Skin of body (tissue), 2 donors: ENCODE results near the gene TXLNG. TPM values are rescaled to one million over a fixed set of nuclear protein-coding genes. Genes with fewer than 3 reads are reported as not detected.

ENCODE experiments used
- DNase-seq: peaks from one replicate; lab custom pipeline; 2025; lab: John Stamatoyannopoulos, UW
- total RNA-seq: library from RNA; depleted of rRNA; stranded (reverse); fragments of >200 nt; gene quantifications from one replicate; pipeline ENCODE4 v1.2.3, GENCODE V29; 2014

Gene TXLNG
- total RNA-seq, 1 donor from 2014 or later = 13.8 TPM

DNA sequence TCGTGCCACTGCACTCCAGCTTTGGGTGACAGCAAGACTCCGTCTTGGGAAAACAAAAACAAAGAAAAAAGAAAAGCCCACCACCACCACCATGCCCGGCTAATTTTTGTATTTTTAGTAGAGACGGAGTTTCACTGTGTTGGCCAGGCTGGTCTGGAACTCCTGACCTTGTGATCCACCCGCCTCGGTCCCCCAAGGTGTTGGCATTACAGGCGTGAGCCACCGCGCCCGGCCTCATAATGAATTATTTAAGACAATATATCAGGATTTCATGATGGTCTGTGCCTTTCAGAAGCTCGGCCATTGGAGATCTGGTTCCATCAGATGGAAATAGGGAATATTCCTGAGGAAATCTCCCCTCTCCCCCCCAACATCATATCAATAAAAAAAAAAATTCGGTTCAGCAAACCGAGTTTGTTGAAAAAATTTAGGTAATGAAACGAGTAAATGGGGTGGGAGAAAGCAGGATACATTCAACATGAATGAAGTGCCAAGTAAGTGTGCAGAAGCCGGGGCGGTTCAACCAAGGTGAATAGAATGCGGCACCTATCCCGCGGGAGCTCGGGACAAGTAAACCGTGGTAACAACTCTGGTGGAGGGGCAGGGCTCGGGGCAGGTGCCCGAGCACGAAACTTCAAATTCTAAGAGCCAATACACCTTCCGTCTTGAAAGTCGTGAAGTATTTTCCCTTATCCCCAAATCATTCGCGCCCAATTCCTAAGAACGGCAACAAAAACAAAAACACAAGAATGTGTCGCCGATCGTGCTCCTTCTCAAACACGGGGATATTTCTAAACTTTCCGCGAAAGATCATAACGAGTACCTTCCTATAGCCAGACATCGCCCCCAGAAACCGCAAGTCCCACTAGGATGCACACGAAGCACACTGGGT is 773 bp upstream of the TXLNG start:
- DNase-seq = no peak

DNA sequence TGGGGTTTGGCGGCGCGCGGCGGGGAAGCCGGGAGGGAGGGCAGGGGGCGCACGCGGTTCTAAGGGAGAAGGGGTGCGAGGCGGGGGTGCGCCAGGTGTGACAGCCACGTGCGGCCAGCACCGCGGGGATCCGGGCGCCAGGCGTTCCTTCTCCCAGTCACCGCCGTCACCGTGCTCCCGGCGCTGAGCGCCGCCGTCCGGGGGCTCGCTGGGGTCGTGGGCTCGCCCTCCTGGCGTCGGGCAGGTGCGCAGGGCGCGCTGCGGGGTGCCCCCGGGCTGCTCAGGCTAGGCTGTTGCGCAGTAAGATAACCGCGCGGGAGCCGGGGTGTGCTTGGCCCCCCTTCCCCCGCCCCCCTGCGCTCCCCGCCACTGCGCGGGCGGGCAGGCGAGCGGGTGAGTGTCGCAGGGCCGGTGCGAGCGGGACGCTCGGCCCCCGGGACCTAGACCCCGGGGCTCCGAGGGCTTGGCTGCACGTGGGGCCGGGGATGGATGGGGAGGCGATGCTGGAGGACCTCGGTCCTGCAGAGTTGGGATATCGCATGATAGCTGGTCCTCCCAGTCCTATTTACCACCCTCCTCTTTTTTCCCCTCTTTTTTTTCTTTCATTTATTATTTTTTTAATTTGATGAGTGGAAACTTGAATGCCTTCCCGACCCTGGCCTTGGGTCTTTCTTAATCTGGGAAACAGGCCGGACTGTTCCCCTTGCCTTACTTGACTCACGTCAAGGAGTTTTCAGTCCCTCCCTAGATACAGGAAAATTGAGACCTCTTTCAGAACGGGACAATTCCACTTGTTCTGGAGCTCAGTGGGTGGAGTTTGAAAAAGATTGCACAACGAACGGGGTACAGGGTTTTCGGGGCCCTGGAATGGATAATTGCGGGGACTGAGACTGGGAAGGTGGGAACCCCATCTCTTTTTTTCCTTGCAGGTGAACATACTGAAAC is 797 bp downstream of the TXLNG start:
- no peak for DNase-seq

DNA sequence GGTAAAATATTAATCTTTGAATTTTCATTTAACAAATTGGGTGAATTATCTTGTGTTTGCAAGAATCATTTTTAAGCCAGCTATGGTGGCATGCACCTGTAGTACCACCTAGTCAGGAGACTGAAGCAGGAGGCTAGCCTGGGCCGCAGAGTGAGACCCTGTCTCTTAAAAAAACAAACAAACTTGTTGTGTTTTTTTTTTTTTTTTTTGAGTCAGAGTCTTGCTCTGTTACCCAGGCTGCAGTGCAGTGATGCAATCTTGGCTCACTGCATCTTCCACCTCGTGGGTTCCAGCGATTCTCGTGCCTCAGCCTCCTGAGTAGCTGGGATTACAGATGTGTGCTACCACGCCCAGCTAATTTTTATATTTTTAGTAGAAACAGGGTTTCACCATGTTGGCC is 2.2 kb downstream of the TXLNG start:
- DNase-seq = no peak

DNA sequence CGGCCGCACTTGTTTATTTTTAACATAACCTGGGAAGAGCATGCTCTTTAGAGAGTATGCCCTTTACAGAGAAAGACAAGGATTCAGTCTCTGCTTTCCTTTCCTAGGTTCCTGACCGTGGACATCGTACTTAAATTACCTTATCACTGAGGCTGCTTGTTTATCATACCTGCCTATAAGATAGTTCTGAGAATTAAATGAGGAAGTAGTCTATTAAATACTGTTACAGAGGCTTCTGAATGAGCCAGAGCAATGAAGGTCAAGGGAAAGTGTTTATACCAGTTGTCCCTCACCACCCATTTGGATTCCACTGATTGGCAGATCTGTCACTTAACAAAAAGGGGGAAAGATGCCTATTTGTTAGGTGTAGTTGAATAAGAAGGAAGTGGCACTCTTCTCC is 10.0 kb downstream of the TXLNG start:
- DNase-seq = no peak

DNA sequence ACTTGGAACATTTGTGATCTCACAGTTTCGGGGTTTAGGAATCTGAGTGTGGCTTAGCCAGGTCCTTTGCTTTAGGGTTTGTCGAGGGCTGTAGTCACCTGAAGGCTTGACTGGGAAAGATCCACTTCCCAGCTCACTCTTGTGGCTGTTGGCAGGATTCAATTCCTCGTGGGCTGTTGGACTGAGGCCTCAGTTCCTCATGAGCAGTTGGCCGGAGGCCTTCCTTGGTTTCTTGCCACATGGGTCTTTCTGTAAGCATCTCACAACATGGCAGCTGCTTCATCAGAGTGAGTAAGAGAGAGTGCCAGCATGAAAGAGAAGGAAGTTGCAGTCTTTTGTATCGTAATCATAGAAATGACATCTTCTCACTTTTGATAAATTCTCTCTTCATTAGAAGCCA is 11.1 kb downstream of the TXLNG start:
- DNase-seq = no peak

DNA sequence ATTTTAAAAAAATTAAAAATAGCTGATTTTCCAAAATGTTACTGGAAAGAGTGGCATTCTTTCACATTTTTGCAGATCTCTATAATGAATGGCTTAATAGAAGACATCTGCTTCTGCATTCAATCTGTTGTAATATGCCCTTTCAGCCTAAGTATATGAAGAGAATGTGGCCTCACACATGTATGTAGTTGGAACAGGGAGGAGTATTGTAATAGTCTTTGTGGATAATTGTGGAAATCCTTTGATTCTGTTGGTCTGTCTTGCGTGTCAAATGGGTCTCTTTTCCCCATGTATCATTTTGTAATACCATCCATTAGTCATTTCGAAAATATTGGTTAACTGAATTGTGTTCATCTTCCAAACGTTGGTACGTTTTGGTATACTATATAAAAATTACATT is 11.6 kb downstream of the TXLNG start:
- peak; percentile 36 for DNase-seq

DNA sequence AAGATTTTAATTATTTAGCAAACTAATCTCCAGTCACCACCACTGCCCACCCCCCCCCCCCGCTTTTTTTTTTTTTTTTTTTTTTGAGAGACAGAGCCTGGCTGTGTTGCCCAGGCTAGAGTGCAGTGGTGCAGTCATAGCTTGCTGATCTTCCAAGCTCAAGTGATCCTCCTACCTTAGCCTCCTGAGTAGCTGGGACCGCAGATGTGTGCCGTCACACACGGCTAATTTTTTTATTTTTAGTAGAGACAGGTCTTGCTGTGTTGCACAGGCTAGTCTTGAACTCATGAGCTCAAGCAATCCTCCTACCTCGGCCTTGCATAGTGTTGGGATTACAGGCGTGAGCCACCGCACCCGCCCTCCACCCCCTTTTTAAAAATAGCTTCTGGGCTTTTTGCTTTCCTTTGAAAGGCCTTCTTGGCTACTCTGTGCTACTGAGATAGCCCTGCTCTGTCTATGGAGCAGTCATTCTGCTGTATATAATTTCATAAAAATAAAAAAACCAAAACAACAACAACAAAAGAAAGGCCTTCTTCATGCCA is 18.7 kb downstream of the TXLNG start:
- DNase-seq = no peak

DNA sequence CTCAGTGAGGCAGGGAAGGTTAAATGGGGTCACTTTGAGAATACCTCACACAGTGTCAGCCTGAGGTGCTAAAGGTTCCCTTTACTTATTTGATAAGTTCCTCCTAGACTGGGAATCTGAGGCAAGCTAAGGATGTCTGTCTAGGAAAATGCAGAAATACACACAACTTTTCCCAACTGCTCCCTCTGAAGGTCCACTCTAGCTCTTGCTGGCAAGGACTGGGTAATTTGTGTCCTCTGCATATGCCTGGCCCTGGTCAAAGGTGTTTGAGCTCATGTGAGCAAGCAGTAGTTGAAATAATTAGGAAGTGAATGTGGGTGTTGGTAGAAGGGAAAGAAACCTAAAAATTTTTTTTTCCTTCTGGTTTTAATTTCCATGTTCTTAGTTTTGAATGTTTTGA is 21.3 kb downstream of the TXLNG start:
- DNase-seq = no peak

DNA sequence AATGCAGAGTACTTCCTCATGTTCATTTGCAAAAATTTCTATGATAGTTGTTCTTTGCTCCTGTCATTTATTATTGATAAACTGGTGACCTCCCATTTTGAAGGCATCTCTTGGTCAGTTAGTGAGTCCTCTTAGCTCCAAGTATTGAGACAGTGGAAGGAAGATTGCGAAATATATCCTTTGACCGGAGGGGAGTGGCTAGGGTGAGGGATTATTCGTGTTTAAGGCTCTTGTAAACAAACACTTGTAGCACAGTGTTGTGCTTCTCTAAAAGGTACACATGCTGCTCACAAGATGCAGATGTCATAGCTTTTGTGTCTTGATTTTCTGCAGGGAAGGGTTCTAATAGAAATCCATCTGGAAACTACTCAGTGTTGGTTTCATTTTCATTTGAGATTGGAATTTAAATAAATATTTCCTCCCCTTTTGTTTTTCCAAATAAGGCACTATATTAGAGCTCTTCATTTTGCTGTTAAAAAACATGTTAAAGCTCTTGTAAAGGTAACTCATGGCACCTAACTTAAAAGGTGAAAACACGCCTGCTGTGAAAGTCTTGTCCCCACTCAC is 21.8 kb downstream of the TXLNG start:
- peak; percentile 11 for DNase-seq

DNA sequence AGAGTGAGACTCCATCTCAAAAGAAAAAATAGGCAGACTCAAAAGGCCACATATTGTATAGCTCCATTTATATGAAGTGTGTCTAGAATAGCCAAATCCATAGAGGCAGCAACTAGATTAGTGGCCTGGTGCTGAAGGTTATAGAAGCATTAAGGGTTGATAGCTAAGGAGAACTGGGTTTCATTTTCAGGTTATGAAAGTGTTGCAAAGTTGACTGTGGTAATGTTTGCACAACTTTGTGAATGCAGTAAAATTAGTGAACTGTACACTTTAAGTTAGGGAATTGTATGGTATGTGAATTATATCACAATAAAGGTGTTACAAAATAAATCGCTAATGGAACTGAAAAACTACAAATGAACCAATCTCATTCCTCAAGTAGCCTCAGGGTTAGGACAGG is 28.3 kb downstream of the TXLNG start:
- no peak for DNase-seq

DNA sequence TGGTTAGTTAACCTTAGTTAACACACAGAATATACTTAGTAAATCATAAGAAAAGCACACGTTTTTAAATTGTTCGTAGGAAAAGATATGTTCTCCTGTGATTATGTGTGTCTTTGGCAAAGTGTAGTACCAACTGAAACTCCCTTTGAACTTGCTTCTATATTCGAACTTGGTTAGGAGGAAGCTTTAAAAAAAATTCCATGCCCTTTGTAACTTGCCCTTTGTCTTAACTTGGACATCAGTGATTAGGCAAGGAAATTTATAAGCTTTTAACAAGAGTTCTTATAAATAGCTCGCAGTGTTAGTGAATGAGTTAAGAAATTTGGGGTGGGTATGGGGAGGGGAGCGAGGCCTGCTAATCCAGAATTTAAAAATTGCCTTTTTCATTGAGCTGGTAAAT is 33.4 kb downstream of the TXLNG start:
- DNase-seq = no peak

DNA sequence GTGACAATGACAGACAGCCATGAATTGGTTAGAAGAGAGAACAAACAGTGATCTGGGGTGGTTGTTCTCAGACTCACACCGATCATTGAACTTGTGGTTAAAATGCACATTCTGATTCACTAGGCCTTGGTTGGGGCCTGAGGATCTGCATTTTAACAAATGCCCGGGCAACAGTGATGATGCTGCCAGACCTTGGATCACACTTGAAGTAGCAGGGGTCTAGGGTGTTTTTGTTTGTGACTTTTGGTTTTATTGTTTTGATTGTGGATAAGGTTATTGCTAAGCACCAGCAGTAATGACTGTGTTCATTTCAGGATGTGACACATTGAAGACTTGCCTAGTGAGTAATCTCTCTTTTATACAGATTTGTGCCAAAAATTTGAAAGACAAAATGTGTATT is 36.5 kb downstream of the TXLNG start:
- DNase-seq = no peak

DNA sequence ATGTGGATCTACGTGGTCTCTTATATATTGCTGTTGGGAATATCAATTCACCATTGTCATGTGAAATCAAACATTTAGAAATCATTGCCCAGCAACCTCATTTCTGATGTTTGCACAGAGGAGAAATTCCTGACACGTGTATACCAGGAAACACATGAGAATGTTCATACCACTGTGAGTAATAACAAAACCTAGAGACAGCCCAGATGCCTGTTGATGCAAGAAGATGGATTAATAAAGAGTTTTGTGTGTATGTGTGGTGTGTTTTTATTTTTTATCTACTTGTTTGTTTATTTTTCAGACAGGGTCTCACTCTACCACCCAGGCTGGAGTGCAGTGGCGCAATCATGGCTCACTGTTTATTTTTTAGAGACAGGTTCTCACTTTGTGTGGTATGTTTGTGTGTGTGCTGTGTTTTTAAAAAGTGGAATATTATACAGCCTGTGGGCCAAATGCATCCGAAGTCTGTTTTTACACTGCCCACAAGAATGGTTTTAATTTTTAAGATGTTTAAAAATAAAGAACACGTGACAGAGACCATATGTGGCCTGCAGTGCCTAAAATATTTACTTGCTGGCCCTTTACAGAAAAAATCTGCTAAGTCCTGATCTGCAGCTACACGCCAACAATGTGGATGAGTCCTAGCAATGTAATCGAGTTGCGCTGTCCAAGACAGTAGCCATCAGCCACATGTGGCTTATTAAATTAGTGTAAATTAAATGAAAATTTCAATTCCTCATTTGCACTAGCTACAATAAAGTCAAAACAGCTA is 39.2 kb downstream of the TXLNG start:
- no peak for DNase-seq

DNA sequence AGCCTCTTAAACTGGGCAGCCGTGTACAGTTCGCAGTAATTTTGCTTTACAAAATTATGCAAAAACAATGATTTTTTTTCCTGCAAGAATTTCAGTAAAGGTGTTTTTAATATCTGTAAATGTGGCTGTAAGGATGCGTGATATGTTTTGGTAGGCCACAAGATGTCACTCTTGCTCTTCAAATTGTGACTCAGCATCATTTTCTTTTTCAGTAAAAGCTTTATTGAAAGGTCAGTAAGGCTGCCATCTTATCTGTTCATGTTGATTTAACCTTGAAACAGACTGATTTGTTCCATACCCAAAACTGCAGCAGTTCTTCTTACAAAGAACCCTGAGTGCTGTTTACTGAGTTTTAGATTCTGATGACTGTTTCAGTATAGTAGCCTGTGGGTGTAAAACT is 39.9 kb downstream of the TXLNG start:
- DNase-seq = no peak

DNA sequence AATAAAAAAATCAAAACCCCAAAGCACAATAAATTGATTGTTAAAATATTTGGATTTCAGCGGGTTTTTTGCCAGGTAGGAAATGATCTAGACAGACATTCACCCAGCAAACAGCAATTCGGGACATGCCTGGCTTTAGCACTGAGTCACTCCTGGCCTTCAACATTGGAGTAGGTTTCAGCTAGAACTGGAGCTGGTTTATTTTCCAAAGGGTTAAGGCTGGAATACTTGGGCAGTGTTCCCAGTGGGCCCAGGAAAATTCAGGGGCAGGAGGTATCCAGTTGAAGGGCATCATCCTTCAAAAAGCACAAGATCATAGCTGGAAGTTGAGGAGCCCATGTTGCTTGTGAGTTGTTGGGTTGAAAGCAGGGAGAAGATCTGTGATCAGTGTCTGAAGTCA is 41.0 kb downstream of the TXLNG start:
- no peak for DNase-seq

DNA sequence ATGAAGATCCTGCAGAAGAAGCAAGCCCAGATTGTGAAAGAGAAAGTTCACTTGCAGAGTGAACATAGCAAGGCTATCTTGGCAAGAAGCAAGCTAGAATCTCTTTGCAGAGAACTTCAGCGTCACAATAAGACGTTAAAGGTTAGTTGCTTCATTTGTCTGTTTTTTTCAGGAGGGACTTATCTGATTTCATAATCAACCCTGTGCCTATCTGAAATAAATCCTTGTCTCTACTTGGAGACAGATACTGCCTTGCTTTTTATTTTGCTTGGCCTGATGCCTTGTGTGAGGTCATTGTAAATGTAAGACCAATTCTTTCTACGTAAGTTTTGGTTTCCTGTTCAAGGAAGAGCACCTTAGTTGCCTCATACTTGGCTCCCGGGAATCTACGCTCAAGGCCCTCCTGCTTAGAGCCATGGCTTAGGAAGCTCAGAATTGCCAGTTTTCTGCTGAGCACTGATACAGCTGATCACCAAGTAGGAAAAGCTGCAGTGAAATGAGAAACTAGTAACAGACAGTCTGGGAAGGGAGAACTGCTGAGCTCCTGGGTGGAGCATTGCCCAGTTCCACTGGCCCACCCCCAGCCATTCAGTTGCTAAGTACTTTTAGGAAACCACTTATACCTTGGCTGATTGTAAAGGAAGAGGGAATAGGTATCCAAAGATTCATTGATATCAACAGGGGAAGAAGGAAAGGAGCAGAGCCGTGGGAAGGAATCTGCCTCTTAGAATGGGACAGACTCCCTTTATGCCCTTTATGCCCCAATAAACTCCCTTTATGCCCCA is 42.0 kb downstream of the TXLNG start:
- no peak for DNase-seq

DNA sequence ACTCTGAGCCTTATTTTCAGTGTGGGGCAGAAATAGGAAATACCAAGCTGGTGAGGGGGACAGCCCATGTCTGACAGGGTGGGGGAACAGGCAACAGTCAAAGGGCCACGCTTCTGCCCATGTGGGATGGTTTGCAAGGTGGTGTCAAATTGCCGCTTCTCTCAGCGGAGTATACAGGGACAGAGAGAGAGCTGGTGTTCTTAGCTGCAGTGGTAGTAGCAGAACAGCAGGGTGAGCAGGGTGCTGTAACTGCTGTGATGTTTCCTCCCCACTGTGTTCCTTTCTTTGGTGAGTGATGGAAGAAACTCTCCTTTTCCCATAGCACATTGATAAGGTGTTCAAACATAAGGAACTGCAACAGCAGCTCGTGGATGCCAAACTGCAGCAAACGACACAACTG is 46.0 kb downstream of the TXLNG start:
- no peak for DNase-seq

DNA sequence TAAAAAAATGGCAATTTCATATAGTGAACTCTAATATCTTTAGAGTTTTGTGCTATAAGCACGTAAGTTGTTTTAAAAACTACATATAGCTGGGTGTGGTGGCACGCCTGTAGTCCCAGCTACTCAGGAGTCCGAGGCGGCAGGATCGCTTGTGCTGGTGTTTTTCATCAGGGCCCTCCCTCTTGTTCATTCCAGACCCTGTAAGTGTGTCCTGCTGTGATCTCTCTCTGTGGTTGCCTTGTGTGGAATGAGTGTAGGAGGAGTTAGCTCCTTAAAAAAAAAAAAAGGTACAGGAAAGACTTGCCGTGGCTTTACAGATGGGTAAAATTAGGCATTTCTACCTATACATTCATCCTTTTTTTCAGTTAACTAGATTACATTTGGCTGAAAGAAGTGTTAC is 48.5 kb downstream of the TXLNG start:
- no peak for DNase-seq

DNA sequence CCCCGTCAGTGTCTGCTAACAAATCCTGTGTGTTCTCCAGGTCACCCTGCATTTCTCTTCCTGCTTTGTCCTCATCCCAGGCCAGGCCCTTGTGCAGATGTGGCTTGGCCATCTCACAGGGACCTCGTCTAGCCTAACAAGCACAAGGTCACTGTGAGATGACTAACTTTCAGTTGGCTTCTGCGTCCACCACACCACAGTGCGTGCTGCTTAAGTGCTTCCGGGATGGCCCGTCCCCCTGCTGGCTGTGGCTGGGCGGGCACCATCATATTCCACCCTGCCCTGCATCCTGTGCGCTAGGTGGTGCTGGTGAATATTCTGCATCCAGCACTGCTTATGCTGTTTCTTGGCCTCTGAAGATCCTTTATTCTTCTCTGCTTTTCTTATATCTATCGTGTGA is 50.1 kb downstream of the TXLNG start:
- no peak for DNase-seq
